NT2/D1 (cell line): ENCODE measurements around the gene TMED5.

Experiments
- SUZ12 ChIP-seq: IDR thresholded peaks from 2 replicates; pipeline ENCODE4 v1.6.1; 2011; ENCODE audit not compliant: insufficient read length, insufficient read depth; ENCODE audit errors: extremely low read depth
- ZNF274 ChIP-seq: IDR thresholded peaks from 2 replicates; pipeline ENCODE4 v1.6.1; 2011; ENCODE audit warnings: mild to moderate bottlenecking, low read depth, low read length

GRCh38 chr1:93196591-93196990, 16.4 kb upstream of the TMED5 start:
- TF ChIP-seq SUZ12, result no peak
- no peak for TF ChIP-seq ZNF274
